IPS DF 4.7 (cell line): ENCODE data around the gene PCDHGA5.
"Not testable (repeated sequence)": the region's sequence is repeated elsewhere in the genome, so short reads cannot be mapped to it uniquely, and the experiment has no call there.

Experiments used
- DNase-seq: peaks from one replicate; pipeline ENCODE4 v3.0.0-alpha.2; 2013; ENCODE audit warnings: low spot score; ENCODE audit errors: extremely low read depth

PCDHGA5 gene

DNA sequence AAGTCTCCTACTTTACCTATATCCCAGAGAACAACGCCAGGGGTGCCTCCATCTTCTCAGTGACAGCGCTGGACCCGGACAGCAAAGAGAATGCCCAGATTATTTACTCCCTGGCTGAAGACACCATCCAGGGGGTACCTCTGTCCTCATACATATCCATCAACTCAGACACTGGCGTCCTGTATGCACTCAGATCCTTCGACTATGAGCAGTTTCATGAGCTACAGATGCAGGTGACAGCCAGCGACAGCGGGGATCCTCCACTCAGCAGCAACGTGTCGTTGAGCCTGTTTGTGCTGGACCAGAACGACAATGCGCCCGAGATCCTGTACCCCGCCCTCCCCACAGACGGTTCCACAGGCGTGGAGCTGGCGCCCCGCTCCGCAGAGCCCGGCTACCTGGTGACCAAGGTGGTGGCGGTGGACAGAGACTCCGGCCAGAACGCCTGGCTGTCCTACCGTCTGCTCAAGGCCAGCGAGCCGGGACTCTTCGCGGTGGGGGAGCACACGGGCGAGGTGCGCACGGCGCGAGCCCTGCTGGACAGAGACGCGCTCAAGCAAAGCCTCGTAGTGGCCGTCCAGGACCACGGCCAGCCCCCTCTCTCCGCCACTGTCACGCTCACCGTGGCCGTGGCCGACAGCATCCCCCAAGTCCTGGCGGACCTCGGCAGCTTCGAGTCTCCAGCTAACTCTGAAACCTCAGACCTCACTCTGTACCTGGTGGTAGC is 50.7 kb downstream of the PCDHGA5 start:
- not testable (repeated sequence) for DNase-seq

DNA sequence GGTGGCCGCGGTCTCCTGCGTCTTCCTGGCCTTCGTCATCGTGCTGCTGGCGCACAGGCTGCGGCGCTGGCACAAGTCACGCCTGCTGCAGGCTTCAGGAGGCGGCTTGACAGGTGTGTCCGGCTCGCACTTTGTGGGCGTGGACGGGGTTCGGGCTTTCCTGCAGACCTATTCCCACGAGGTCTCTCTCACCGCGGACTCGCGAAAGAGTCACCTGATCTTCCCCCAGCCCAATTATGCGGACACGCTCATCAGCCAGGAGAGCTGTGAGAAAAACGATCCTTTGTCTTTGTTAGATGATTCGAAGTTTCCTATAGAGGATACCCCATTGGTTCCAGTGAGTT is 51.3 kb downstream of the PCDHGA5 start:
- DNase-seq: not testable (repeated sequence)
